ENCODE data around the gene DPP4. TPM values are rescaled to one million over a fixed set of nuclear protein-coding genes. Genes with fewer than 3 reads are reported as not detected.
"Not testable (repeated sequence)": the region's sequence is repeated elsewhere in the genome, so short reads cannot be mapped to it uniquely, and the experiment has no call there.

Gene DPP4
- total RNA-seq, 1 donor from 2014 or later = 94.4 TPM

DNA sequence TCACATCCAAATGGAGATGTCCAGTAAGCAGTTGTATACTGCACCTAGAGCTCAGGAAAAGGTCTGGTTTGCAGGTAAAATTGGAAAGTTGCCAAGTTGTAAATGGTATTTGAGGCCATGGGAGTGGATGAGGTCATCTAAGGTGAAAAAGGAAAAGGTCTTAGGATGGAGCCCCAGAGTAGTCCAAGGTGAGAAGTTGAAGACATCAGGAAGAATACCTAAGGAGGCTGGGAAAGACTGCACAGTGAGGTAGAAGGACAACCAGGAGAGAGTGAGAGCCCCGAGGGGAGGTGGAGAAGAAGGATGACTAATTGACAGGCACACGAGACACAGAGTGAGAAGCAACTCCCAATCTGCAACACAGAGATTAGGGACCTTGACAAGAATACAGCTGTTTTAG, 10.7 kb downstream of the DPP4 start:
- no peak for DNase-seq (ENCODE audit: low spot score)
- peaks cover 52% of the 10 kb centered on the region for H3K36me3 Mint-ChIP-seq (ENCODE audit: low read depth)
- H3K4me1 Mint-ChIP-seq (ENCODE audit: low read depth) = peaks cover 93% of the 10 kb centered on the region
- peak overlapping the region; percentile 94 for H3K27ac Mint-ChIP-seq
- no peaks in the 10 kb centered on the region for H3K27me3 Mint-ChIP-seq (ENCODE audit: insufficient read depth)
- H3K4me3 Mint-ChIP-seq = peak overlapping the region; percentile 77
- intact Hi-C loops (cut with micrococcal nuclease) = loop anchor here (1.0 kb wide), 1 partner anchor 9 kb away; no protein-coding TSS in a partner anchor
- no peaks in the 10 kb centered on the region for H3K9me3 Mint-ChIP-seq

DNA sequence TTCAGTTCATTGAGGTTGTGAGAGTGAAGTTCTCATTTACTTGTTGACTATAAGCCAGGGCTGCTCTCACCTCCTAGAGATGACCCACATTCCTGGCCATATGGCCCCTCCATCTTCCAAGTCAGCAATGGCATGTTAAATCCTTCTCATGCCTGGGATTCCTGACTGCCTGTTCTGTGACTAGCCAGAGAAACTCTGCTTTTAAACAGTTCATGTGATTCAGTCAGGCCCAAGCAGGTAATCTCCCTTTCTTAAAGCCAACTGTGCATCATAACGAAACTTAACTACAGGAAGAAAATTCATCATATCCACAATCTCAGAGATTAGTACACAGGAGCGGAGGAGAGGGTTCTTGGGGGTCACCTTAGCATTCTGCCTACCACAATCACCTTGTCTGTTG, 11.5 kb downstream of the DPP4 start:
- Mint-ChIP-seq H3K4me1 (ENCODE audit: low read depth) (peaks cover 93% of the 10 kb centered on the region), H3K9me3 (no peaks in the 10 kb centered on the region), H3K36me3 (ENCODE audit: low read depth) (peaks cover 55% of the 10 kb centered on the region), H3K27me3 (ENCODE audit: insufficient read depth) (no peaks in the 10 kb centered on the region), H3K4me3 (peak overlapping the region; percentile 77), H3K27ac (peak overlapping the region; percentile 94)
- no peak for DNase-seq (ENCODE audit: low spot score)
- intact Hi-C loops (cut with micrococcal nuclease) = no loop called here

DNA sequence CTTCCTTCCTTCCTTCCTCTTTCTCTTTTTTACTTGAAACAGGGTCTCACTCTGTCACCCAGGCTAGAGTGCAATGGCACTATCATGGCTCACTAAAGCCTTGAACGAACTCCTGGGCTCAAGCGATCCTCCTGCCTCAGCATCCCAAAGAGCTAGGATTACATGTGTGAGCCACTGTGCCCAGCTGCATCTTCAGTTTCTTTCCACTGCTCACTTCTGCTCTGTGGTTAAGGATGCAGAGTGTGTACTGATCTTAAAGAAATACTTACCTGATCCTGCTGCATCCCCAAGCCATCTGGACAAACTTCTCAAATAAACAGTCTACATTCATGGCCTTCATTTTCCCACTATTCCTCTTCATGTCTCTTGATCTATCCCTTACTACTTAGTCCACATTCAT, 13.0 kb downstream of the DPP4 start:
- H3K36me3 Mint-ChIP-seq (ENCODE audit: low read depth) = peaks cover 58% of the 10 kb centered on the region
- no peaks in the 10 kb centered on the region for H3K9me3 Mint-ChIP-seq
- DNase-seq (ENCODE audit: low spot score) = no peak
- H3K27me3 Mint-ChIP-seq (ENCODE audit: insufficient read depth) = no peaks in the 10 kb centered on the region
- intact Hi-C loops (cut with micrococcal nuclease) = no loop called here
- peak overlapping the region; percentile 73 for H3K4me3 Mint-ChIP-seq
- peaks cover 93% of the 10 kb centered on the region for H3K4me1 Mint-ChIP-seq (ENCODE audit: low read depth)
- H3K27ac Mint-ChIP-seq = peak overlapping the region; percentile 97

DNA sequence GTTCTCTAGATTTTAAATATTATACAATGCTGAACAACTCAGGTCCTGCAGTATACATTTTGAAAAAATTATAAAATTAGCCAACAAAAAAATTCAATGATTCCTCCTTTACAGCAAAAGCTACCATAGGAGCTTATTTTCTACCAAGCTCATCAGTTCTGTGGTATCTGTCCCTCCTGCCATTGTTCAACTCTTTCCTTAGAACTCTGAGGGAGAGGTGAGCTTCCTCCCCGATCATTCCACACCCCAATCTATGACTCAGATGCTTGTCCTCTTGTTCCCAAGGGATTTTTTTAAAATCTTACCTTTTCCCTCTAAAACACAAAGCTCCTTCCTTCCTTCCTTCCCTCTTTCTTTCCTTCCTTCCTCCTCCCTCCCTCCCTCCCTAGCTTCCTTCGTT, 13.5 kb downstream of the DPP4 start:
- Mint-ChIP-seq H3K27ac (peak overlapping the region; percentile 83), H3K36me3 (ENCODE audit: low read depth) (peaks cover 59% of the 10 kb centered on the region), H3K4me1 (ENCODE audit: low read depth) (peaks cover 93% of the 10 kb centered on the region), H3K9me3 (no peaks in the 10 kb centered on the region), H3K4me3 (peak overlapping the region; percentile 43), H3K27me3 (ENCODE audit: insufficient read depth) (no peaks in the 10 kb centered on the region)
- DNase-seq (ENCODE audit: low spot score) = no peak
- intact Hi-C loops (cut with micrococcal nuclease) = no loop called here

DNA sequence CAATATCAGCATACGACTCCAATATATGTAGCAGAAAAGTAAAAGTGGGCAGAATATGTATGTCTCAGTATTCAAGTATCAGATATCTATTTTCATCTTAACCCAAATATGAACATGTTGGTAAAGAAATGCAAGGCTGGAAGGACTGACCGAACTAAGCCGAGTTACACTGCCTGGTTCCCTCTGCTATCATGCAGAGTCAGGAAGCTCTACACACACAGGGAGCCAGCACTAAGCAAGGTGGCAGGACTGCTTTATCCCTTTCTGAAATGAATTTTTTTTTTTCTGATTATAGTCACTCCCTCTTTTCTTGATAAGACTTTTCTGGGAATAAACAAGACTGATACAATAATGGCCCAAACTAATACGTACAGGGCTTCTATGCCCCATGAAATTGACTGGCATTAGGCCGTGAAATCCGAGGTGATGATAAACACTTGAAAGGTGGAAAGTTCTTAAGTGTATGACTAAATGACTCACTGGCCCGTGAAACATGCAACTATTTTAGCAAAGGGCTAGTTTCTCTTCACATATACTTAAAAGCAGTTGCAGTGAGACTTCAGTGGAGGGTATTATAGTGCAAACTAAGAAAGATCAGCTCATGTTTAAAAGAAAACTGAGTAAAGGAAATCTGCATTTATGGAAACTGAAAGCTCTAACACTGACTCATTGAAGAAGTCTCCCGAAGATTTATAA, 14.9 kb downstream of the DPP4 start:
- Mint-ChIP-seq H3K9me3 (no peaks in the 10 kb centered on the region), H3K36me3 (ENCODE audit: low read depth) (peaks cover 60% of the 10 kb centered on the region), H3K4me1 (ENCODE audit: low read depth) (peaks cover 93% of the 10 kb centered on the region), H3K4me3 (peak overlapping the region; percentile 75), H3K27me3 (ENCODE audit: insufficient read depth) (no peaks in the 10 kb centered on the region), H3K27ac (peak overlapping the region; percentile 96)
- intact Hi-C loops (cut with micrococcal nuclease) = loop anchor here (1.0 to 10.0 kb wide), 12 partner anchors 13 to 984 kb away; partner anchors contain the start of genes IFIH1, PSMD14 and TANK
- peak; percentile 25 for DNase-seq (ENCODE audit: low spot score)

DNA sequence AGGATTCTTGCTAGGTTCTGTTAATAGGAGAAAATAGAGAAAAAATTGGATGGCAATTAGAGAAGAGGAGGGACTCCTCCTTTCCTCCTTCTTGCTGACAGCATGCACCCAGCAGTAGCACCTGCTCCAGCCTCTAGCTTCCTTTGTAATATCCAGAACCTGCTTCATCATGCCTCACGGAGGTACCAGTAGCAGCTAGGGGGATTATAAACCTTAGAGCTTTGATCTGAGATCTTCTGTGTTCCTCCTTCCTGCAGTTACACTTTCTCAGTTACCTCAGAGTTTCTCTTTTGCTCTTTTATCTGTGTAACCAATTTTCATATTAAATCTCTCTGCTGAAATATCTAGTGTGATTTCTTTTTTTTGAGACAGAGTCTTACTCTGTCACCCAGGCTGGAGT, 16.6 kb downstream of the DPP4 start:
- H3K4me3 Mint-ChIP-seq = peak overlapping the region; percentile 49
- intact Hi-C loops (cut with micrococcal nuclease) = loop anchor here (1.0 to 10.0 kb wide), 5 partner anchors 20 to 983 kb away; partner anchors contain the start of genes PSMD14 and TANK

DNA sequence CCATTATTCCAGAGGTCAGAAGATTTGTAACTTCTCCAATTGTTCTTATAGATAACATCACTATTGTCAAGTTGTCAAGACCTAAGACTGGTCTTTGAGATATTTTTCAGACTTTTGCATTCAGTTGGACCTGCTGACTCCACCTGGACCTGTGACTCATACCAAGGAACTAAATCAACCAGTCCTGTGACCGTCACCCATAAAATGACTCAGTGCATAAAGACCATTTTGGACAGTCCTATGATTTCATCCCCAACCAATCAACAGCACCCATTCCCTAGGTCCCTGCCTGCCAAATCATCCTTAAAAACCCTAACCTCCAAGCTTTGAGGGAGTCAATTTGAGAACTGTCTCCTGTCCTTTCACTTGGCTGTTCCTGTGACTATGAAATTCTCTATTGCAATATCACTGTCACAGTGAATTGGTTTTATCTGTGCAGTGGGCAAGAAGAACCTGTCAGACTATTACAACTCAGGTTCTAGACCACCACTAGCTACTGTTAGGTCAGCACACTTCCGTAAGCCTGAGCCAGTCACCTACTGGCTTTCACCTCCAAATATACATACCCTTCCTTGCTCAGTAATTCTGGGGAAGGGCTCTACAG, 17.1 kb downstream of the DPP4 start:
- DNase-seq (ENCODE audit: low spot score) = no peak
- Mint-ChIP-seq H3K4me3 (peak overlapping the region; percentile 49), H3K36me3 (ENCODE audit: low read depth) (peaks cover 56% of the 10 kb centered on the region), H3K27me3 (ENCODE audit: insufficient read depth) (no peaks in the 10 kb centered on the region), H3K27ac (peak overlapping the region; percentile 96), H3K9me3 (no peaks in the 10 kb centered on the region), H3K4me1 (ENCODE audit: low read depth) (peaks cover 93% of the 10 kb centered on the region)
- intact Hi-C loops (cut with micrococcal nuclease) = loop anchor here (1.0 to 10.0 kb wide), 5 partner anchors 20 to 982 kb away; partner anchors contain the start of genes PSMD14 and TANK

More for the DNA sequence above, 16.6 kb downstream of the DPP4 start:
- Mint-ChIP-seq H3K27me3 (ENCODE audit: insufficient read depth) (no peaks in the 10 kb centered on the region), H3K9me3 (no peaks in the 10 kb centered on the region), H3K27ac (peak overlapping the region; percentile 96), H3K36me3 (ENCODE audit: low read depth) (peaks cover 55% of the 10 kb centered on the region), H3K4me1 (ENCODE audit: low read depth) (peaks cover 92% of the 10 kb centered on the region)
- no peak for DNase-seq (ENCODE audit: low spot score)

DNA sequence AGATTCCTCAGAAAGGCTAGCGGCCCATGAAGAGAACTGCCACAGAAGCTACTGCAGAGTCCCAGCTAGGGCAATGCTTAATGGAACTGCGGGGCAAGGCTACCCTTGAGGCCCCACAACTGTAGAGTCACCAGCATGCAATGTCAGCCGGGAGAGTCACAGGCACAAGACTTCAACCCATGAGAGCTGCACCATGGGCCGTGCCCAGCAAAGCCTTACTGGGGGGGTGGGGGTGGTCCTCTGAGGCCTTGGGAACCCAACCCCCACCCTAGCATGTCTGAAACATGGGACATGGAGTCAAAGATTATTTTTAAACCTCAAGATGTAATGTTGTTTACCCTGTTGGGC, 20.2 kb downstream of the DPP4 start:
- no peak overlapping the region for H3K4me3 Mint-ChIP-seq
- no peak for DNase-seq (ENCODE audit: low spot score)
- no peak overlapping the region for H3K27ac Mint-ChIP-seq
- no peaks in the 10 kb centered on the region for H3K27me3 Mint-ChIP-seq (ENCODE audit: insufficient read depth)
- intact Hi-C loops (cut with micrococcal nuclease) = loop anchor here (10.0 kb wide), 1 partner anchor 979 kb away; no protein-coding TSS in a partner anchor
- peaks cover 3% of the 10 kb centered on the region for H3K9me3 Mint-ChIP-seq
- peaks cover 59% of the 10 kb centered on the region for H3K36me3 Mint-ChIP-seq (ENCODE audit: low read depth)
- peaks cover 77% of the 10 kb centered on the region for H3K4me1 Mint-ChIP-seq (ENCODE audit: low read depth)

DNA sequence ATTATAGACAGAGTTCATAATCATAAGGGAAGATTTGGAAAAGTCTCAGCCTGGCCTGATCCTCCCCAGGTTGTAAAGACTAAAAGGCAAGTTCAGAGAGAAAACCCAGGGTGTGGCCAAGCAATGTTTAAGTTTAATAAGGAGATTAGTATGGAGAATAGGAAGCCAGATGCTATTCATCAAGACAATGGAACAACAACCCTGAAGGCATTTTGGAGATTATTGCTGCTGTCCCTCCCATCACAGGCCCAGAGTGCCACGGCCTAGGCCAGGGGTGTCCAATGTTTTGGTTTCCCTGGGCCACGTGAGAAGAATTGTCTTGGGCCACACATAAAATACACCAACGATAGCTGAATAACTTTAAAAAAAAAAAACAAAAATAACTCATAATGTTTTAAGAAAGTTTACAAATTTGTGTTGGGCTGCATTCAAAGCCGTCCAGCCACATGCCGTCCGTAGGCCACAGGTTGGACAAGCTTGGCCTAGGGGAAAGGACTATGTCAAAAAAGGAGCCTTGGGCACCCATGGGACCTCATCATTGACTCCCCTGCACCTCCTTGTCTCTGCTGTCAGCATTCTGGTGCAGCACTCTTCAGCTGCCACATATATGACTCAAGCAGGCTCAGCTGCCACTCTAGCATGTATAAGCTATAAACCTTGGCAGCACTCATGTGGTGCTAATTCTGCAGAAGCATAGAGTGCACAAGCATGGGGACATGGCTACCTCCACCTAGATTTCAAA, 20.8 kb downstream of the DPP4 start:
- DNase-seq (ENCODE audit: low spot score) = no peak
- Mint-ChIP-seq H3K4me1 (ENCODE audit: low read depth) (peaks cover 77% of the 10 kb centered on the region), H3K9me3 (peaks cover 3% of the 10 kb centered on the region), H3K27me3 (ENCODE audit: insufficient read depth) (no peaks in the 10 kb centered on the region), H3K27ac (no peak overlapping the region), H3K4me3 (no peak overlapping the region), H3K36me3 (ENCODE audit: low read depth) (peaks cover 63% of the 10 kb centered on the region)
- intact Hi-C loops (cut with micrococcal nuclease) = loop anchor here (10.0 kb wide), 1 partner anchor 978 kb away; no protein-coding TSS in a partner anchor

DNA sequence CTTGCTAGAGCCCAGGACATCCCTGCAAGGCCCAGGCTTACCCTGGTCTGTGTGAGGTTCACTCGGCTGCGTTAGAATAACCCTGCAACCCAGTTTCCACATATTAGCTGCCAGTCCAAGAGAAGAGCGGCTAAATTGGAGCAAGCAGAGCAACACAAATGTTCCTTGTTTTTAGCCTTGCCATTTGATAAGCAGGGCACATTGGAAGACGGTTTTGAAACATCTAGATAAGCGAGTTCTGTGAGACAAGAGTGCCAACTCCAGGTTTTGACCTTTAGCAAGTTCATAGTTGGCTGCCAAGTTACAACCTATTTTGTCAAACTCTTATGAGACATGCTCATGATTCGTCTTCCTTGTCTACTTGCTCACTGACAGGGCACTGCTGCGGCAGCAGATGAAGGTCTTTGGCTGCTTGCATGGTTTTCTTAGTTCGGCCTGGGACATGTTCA, 23.5 kb downstream of the DPP4 start:
- intact Hi-C loops (cut with micrococcal nuclease) = loop anchor here (10.0 kb wide), 1 partner anchor 976 kb away; no protein-coding TSS in a partner anchor
- H3K27ac Mint-ChIP-seq = peak overlapping the region; percentile 37
- H3K36me3 Mint-ChIP-seq (ENCODE audit: low read depth) = peaks cover 46% of the 10 kb centered on the region
- H3K4me3 Mint-ChIP-seq = no peak overlapping the region
- H3K4me1 Mint-ChIP-seq (ENCODE audit: low read depth) = peaks cover 58% of the 10 kb centered on the region
- peaks cover 3% of the 10 kb centered on the region for H3K9me3 Mint-ChIP-seq
- no peaks in the 10 kb centered on the region for H3K27me3 Mint-ChIP-seq (ENCODE audit: insufficient read depth)
- no peak for DNase-seq (ENCODE audit: low spot score)

DNA sequence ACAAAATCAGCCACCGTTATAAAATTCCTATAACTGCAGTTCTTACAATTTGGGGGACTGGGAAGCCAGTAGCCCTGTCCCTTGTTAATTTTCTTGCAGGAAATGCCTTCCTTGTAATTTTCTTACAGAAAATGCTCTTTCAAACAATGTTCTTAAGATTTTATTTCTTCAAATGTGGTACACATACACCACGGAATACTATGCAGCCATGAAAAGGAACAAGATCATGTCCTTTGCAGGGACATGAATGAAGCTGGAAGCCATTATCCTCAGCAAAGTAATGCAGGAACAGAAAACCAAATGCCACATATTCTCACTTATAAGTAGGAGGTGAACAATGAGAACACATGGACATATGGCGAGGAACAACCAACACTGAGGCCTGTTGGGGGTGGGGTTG, 24.9 kb downstream of the DPP4 start:
- H3K27me3 Mint-ChIP-seq (ENCODE audit: insufficient read depth); H3K27ac Mint-ChIP-seq; H3K4me3 Mint-ChIP-seq; DNase-seq (ENCODE audit: low spot score); H3K9me3 Mint-ChIP-seq; intact Hi-C loops (cut with micrococcal nuclease): not testable (repeated sequence)
- H3K4me1 Mint-ChIP-seq (ENCODE audit: low read depth) = peaks cover 43% of the 10 kb centered on the region
- peaks cover 38% of the 10 kb centered on the region for H3K36me3 Mint-ChIP-seq (ENCODE audit: low read depth)

DNA sequence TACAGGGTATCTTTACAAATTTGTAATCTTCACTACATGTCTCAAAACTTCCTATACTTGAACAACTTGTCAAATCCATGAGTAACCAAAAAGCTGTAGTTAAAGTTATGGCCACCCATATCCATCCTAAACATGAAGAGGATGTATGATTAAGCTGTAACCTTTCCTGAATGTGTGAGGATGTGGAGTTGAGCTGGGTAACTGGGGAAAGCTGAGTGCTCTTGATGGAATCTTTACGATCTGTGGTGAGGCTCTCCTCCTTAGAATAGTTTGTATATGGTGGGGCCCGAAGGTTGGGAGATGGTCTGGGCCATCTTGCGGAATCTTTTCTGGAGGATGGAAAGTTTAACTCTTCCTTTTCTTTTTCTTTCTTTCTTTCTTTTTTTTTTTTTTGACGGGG, 29.4 kb downstream of the DPP4 start:
- Mint-ChIP-seq H3K4me1 (ENCODE audit: low read depth) (peaks cover 49% of the 10 kb centered on the region), H3K4me3 (no peak overlapping the region), H3K27me3 (ENCODE audit: insufficient read depth) (no peaks in the 10 kb centered on the region), H3K36me3 (ENCODE audit: low read depth) (peaks cover 25% of the 10 kb centered on the region), H3K27ac (no peak overlapping the region), H3K9me3 (peaks cover 3% of the 10 kb centered on the region)
- no peak for DNase-seq (ENCODE audit: low spot score)
- intact Hi-C loops (cut with micrococcal nuclease) = no loop called here
